HG03354 (cell line): Measurements from ENCODE around the gene USP28.
"Not testable (repeated sequence)": the region's sequence is repeated elsewhere in the genome, so short reads cannot be mapped to it uniquely, and the experiment has no call there.

ENCODE experiments used
- ATAC-seq: cut with Tn5 transposase; IDR thresholded peaks from one replicate; pipeline ENCODE4 v1.9.1; 2021; ENCODE audit warnings: mild to moderate bottlenecking; ENCODE audit not compliant: unreplicated experiment, poor library complexity, severe bottlenecking

The USP28 gene

GRCh38 chr11:113875234-113876073, at the start of gene USP28:
USP28 (minus strand) TSS chr11:113875572; CDS start chr11:113875501, 71 bp downstream.
- ATAC-seq: peak; percentile 82

- ATAC-seq: no peak
Observed at GRCh38 chr11:113923572-113923971, 48.2 kb upstream of the USP28 start.

- ATAC-seq: not testable (repeated sequence)
Observed at GRCh38 chr11:113911491-113911890, 36.1 kb upstream of the USP28 start.

- ATAC-seq: no peak
Observed at GRCh38 chr11:113908098-113908497, 32.7 kb upstream of the USP28 start.

GRCh38 chr11:113907681-113908080, 32.3 kb upstream of the USP28 start:
- no peak for ATAC-seq

- ATAC-seq: no peak
Observed at GRCh38 chr11:113907152-113907551, 31.8 kb upstream of the USP28 start.

GRCh38 chr11:113906516-113906915, 31.1 kb upstream of the USP28 start:
- no peak for ATAC-seq

- ATAC-seq: no peak
Observed at GRCh38 chr11:113906038-113906437, 30.7 kb upstream of the USP28 start.

GRCh38 chr11:113904379-113905101, 29.2 kb upstream of the USP28 start, which contains the start of gene HTR3B:
HTR3B (plus strand) TSS chr11:113904796; CDS start chr11:113904934, 138 bp downstream.
- no peak for ATAC-seq

GRCh38 chr11:113901141-113901540, 25.8 kb upstream of the USP28 start:
- ATAC-seq: no peak

GRCh38 chr11:113896156-113896879, 20.9 kb upstream of the USP28 start:
- ATAC-seq: peak; percentile 62

GRCh38 chr11:113895367-113896155, 20.2 kb upstream of the USP28 start:
- ATAC-seq: no peak

GRCh38 chr11:113894421-113894996, 19.1 kb upstream of the USP28 start:
- peak; percentile 75 for ATAC-seq

- no peak for ATAC-seq
Observed at GRCh38 chr11:113888848-113889247, 13.5 kb upstream of the USP28 start.

GRCh38 chr11:113885897-113886296, 10.5 kb upstream of the USP28 start:
- no peak for ATAC-seq

GRCh38 chr11:113884361-113884836, 9.0 kb upstream of the USP28 start:
- no peak for ATAC-seq

- ATAC-seq: no peak
Observed at GRCh38 chr11:113881856-113882255, 6.5 kb upstream of the USP28 start.

- ATAC-seq: no peak
Observed at GRCh38 chr11:113880971-113881370, 5.6 kb upstream of the USP28 start.

GRCh38 chr11:113879446-113879845, 4.1 kb upstream of the USP28 start:
- ATAC-seq: not testable (repeated sequence)
